K562 treated with DMSO at 1 percent for 4 hours (cell line): ENCODE data around the gene OR10Z1. TPM values are rescaled to one million over a fixed set of nuclear protein-coding genes. Genes with fewer than 3 reads are reported as not detected.

Experiments used
- total RNA-seq: library from RNA; unstranded; fragments of 300-600 nt; gene quantifications from 2 replicates; pipeline ENCODE4 v1.2.3, GENCODE V29; 2022; ENCODE audit not compliant: insufficient read depth

Gene OR10Z1, protein sequence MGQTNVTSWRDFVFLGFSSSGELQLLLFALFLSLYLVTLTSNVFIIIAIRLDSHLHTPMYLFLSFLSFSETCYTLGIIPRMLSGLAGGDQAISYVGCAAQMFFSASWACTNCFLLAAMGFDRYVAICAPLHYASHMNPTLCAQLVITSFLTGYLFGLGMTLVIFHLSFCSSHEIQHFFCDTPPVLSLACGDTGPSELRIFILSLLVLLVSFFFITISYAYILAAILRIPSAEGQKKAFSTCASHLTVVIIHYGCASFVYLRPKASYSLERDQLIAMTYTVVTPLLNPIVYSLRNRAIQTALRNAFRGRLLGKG
- 0.08 TPM in 1 of 2 replicates, not detected in the other for total RNA-seq

DNA sequence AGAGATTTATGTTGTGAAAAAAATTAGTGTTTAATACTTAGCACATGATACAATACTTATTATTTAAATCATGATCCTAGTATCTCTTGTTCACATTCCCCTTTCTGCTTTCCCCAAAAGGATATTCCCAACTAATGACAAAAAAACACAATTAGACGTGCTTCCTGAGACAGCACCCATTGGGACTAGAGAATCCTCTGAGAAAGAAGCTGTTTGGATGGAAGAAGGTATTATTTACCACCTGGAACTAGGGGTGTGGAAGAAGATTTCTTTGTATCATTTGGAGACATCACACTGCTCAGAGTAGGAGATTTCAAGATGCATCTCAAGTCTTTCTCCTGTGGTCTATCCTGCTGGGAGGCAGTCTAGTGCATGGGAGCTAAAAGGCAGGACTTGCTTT, at the start of gene OR10Z1:
Gene OR10Z1, plus strand, starts transcription at position 301 of the 400 bp plus-strand sequence. CDS start 1,171 bp downstream, outside the sequence.

GRCh38 chr1:158570480-158570879, 34.6 kb upstream of the OR10Z1 start, which contains the start of gene OR6P1:
Gene OR6P1 (minus strand): TSS chr1:158570580. CDS start chr1:158563604, 6,976 bp downstream.

DNA sequence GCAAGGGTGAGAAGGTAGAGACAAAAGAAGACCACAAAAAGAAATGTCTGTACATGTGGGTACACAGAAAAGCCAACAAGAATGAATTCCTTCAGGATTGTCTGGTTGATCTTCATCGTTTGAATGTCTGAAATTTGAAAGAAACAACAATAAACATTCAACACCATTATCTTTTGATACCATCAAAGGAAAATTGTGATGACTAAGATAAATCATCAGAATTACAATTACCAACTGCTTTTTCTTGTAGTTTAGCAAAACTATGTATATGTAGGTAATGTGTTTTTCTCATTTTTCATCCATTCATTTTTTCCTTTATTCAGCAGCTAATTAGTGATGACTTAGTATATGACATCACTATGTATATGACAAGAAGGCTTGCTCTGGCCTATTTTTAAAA, 25.3 kb upstream of the OR10Z1 start, which contains the start of gene OR10X1:
Gene OR10X1, minus strand, starts transcription at position 167 of the 400 bp plus-strand sequence. Its CDS starts 0 bp downstream, at position 167.

Other genes with a start within 250 kb of the OR10Z1 start
- gene OR10T2, start 205.8 kb upstream of the OR10Z1 start, total RNA-seq = not detected in 2 replicates
- gene OR10K2, start 179.0 kb upstream of the OR10Z1 start, total RNA-seq = not detected in 2 replicates
- gene OR10K1, start 143.4 kb upstream of the OR10Z1 start, total RNA-seq = not detected in 2 replicates
- gene OR10R2, start 133.0 kb upstream of the OR10Z1 start, total RNA-seq = not detected in 2 replicates
- gene OR6Y1, start 50.9 kb upstream of the OR10Z1 start, total RNA-seq = not detected in 2 replicates
- gene OR6P1, start 34.7 kb upstream of the OR10Z1 start, total RNA-seq = not detected in 2 replicates
- not detected in 2 replicates for gene OR10X1, start 25.4 kb upstream of the OR10Z1 start, total RNA-seq
- 5.8 and 12.8 TPM in 2 replicates for gene SPTA1, start 81.4 kb downstream of the OR10Z1 start, total RNA-seq
- gene OR6K2, start 95.4 kb downstream of the OR10Z1 start, total RNA-seq = not detected in 2 replicates
- not detected in 2 replicates for gene OR6K3, start 115.5 kb downstream of the OR10Z1 start, total RNA-seq
- gene OR6K6, start 149.5 kb downstream of the OR10Z1 start, total RNA-seq = not detected in 2 replicates
- not detected in 2 replicates for gene OR6N1, start 166.9 kb downstream of the OR10Z1 start, total RNA-seq
- not detected in 2 replicates for gene OR6N2, start 175.9 kb downstream of the OR10Z1 start, total RNA-seq
- 0.38 TPM in 1 of 2 replicates, not detected in the other for gene MNDA, start 226.1 kb downstream of the OR10Z1 start, total RNA-seq